ENCODE measurements around the gene APC.

- TF ChIP-seq EZH2 (IDR thresholded peaks at IDR 0.05; ENCODE audit: borderline replicate concordance, insufficient read depth, low read depth, low read length, poor library complexity, severe bottlenecking) = no peak
- TF ChIP-seq, protein P1, sequence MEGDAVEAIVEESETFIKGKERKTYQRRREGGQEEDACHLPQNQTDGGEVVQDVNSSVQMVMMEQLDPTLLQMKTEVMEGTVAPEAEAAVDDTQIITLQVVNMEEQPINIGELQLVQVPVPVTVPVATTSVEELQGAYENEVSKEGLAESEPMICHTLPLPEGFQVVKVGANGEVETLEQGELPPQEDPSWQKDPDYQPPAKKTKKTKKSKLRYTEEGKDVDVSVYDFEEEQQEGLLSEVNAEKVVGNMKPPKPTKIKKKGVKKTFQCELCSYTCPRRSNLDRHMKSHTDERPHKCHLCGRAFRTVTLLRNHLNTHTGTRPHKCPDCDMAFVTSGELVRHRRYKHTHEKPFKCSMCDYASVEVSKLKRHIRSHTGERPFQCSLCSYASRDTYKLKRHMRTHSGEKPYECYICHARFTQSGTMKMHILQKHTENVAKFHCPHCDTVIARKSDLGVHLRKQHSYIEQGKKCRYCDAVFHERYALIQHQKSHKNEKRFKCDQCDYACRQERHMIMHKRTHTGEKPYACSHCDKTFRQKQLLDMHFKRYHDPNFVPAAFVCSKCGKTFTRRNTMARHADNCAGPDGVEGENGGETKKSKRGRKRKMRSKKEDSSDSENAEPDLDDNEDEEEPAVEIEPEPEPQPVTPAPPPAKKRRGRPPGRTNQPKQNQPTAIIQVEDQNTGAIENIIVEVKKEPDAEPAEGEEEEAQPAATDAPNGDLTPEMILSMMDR (IDR thresholded peaks at IDR 0.05) = no peak
These were observed 96.3 kb downstream of the APC start for GRCh38 chr5:112833971-112834370.

Measured in B cell (primary cell).